Gastrocnemius medialis (tissue), 4 donors: ENCODE data around the gene STIM1. TPM values are rescaled to one million over a fixed set of nuclear protein-coding genes. Genes with fewer than 3 reads are reported as not detected.
"Not testable (repeated sequence)": the region's sequence is repeated elsewhere in the genome, so short reads cannot be mapped to it uniquely, and the experiment has no call there.

ENCODE experiments used
- ATAC-seq, 2 donors: fragments of 150-250 bp; one replicate each; pipeline ENCODE4 v1.9.1; 2016
- DNase-seq, 2 donors: peaks; one replicate each; pipeline ENCODE4 v3.0.0-alpha.2; 2019
- H3K27ac ChIP-seq, 4 donors: fragments of 200-600 bp; sonication (generic); 1 replicate in 1 of 4; 2 replicates in 3 of 4; pipeline ENCODE4 v1.5.1; 2016 to 2018; ENCODE audit warnings: mild to moderate bottlenecking in 2 of 4, moderate library complexity in 1 of 4
- H3K27me3 ChIP-seq, 3 donors: fragments of 200-600 bp; sonication (generic) in 2 of 3; 1 replicate in 1 of 3; 2 replicates in 2 of 3; pipeline versions ENCODE4 v1.5.1 to v1.6.0; 2016 to 2019; ENCODE audit warnings: mild to moderate bottlenecking in 1 of 3, moderate library complexity in 1 of 3
- H3K36me3 ChIP-seq, 2 donors: fragments of 200-600 bp; sonication (generic) in 1 of 2; one replicate each; pipeline ENCODE4 v1.5.1; 2017 to 2018
- H3K4me1 ChIP-seq, 2 donors: fragments of 200-600 bp; sonication (generic) in 1 of 2; one replicate each; pipeline ENCODE4 v1.5.1; 2016 to 2017; ENCODE audit warnings: mild to moderate bottlenecking in 2 of 2
- H3K4me3 ChIP-seq, 4 donors: fragments of 200-600 bp; sonication (generic) in 3 of 4; 1 replicate in 1 of 4; 2 replicates in 3 of 4; pipeline ENCODE4 v1.5.1; 2016 to 2019; ENCODE audit warnings: mild to moderate bottlenecking in 2 of 4
- H3K9me3 ChIP-seq, 3 donors: fragments of 200-600 bp; sonication (generic) in 2 of 3; 1 replicate in 1 of 3; 2 replicates in 2 of 3; pipeline ENCODE4 v1.5.1; 2016 to 2019
- CTCF ChIP-seq, 5 experiments: fragments of 450-650 bp in 3 of 5; fragments of 200-600 bp in 2 of 5; sonication (generic) in 2 of 5; IDR thresholded peaks in 4 of 5; conservative IDR thresholded peaks in 1 of 5; 1 replicate in 4 of 5; 2 replicates in 1 of 5; pipeline ENCODE4 v1.5.1; 2016 to 2019; ENCODE audit warnings: antibody characterized with exemption in 5 of 5, mild to moderate bottlenecking in 3 of 5, moderate library complexity in 3 of 5
- POLR2A ChIP-seq, 2 donors: fragments of 450-650 bp; IDR thresholded peaks; one replicate each; pipeline ENCODE4 v1.6.1; 2017; ENCODE audit warnings: antibody characterized with exemption in 2 of 2, mild to moderate bottlenecking in 2 of 2, moderate library complexity in 2 of 2
- in situ Hi-C, 4 donors: fragments of 200-750 bp; cut with MboI; loops; one replicate each; pipeline versions ENCODE4 v1.15.0 to v1.8.0; 2017; ENCODE audit warnings: low sequenced_read_pairs in 4 of 4
- intact Hi-C: fragments of 100-400 bp; cut with DNase I; formaldehyde crosslinking; loops from one replicate; pipeline ENCODE4 v1.15.1; 2023; ENCODE audit warnings: low total_unique reads
- total RNA-seq, 4 donors: library from RNA; depleted of rRNA; stranded (reverse); fragments of >200 nt; gene quantifications; one replicate each; pipeline versions ENCODE4 v1.1.0 to v1.2.3, GENCODE V29; 2016

STIM1 gene
- total RNA-seq, 4 donors from 2014 or later = 45.9 to 132 (median 87.3) TPM

GRCh38 chr11:3810446-3810845 lies 45.0 kb upstream of the STIM1 start:
- H3K4me3 ChIP-seq = no peak overlapping the region
- no peaks in the 10 kb centered on the region for H3K36me3 ChIP-seq
- peaks cover 4 to 16% of the 10 kb centered on the region in 2 donors for H3K4me1 ChIP-seq
- H3K27me3 ChIP-seq = no peaks in the 10 kb centered on the region
- intact Hi-C loops (no loop called here), in situ Hi-C loops (no loop called here)
- no peaks in the 10 kb centered on the region for H3K9me3 ChIP-seq
- DNase-seq = no peak
- TF ChIP-seq CTCF (IDR thresholded peaks at IDR 0.05 in 4 of 5, conservative IDR thresholded peaks at IDR 0.05 in 1 of 5) (no peak), POLR2A (IDR thresholded peaks at IDR 0.05) (no peak)
- H3K27ac ChIP-seq = peak overlapping the region; percentile 50 to 74 (median 58)
- ATAC-seq = no peak

- ATAC-seq (peak; percentile 22 to 74), DNase-seq (peak in 1 of 2 donors; percentile 24)
- intact Hi-C loops = no loop called here
Measured at GRCh38 chr11:3810951-3811350, 44.5 kb upstream of the STIM1 start.

DNA sequence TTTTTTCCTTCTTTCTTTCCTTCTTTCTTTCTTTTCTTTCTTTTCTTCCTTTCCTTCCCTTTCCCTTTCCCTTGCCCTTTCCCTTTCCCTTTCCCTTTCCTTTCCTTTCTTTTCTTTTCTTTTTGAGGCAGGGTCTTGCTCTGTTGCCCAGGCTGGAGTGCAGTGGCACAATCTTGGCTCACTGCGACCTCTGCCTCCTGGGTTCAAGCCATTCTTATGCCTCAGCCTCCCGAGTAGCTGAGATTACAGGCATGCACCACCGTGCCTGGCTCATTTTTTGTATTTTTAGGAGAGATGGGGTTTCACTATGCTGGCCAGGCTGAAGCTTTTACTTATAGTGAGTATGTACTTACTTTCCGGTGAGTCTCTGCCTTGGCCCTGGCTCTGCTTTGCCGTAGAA lies 40.6 kb upstream of the STIM1 start:
- H3K9me3 ChIP-seq, in situ Hi-C loops, ATAC-seq, H3K27ac ChIP-seq, DNase-seq, H3K36me3 ChIP-seq, H3K27me3 ChIP-seq, H3K4me3 ChIP-seq, intact Hi-C loops: not testable (repeated sequence)
- peaks cover 0 to 16% of the 10 kb centered on the region in 2 donors for H3K4me1 ChIP-seq

More at GRCh38 chr11:3810951-3811350, 44.5 kb upstream of the STIM1 start:
- H3K27me3 ChIP-seq = no peaks in the 10 kb centered on the region
- no peaks in the 10 kb centered on the region for H3K9me3 ChIP-seq
- H3K27ac ChIP-seq = peak overlapping the region; percentile 50 to 74 (median 58)
- TF ChIP-seq POLR2A (IDR thresholded peaks at IDR 0.05) (no peak), CTCF (IDR thresholded peaks at IDR 0.05 in 4 of 5, conservative IDR thresholded peaks at IDR 0.05 in 1 of 5) (no peak)
- no peak overlapping the region for H3K4me3 ChIP-seq
- H3K4me1 ChIP-seq = peaks cover 4 to 16% of the 10 kb centered on the region in 2 donors
- no peaks in the 10 kb centered on the region for H3K36me3 ChIP-seq
- in situ Hi-C loops = no loop called here

- intact Hi-C loops (no loop called here), in situ Hi-C loops (no loop called here)
- TF ChIP-seq POLR2A (IDR thresholded peaks at IDR 0.05) (no peak), CTCF (IDR thresholded peaks at IDR 0.05 in 4 of 5, conservative IDR thresholded peaks at IDR 0.05 in 1 of 5) (no peak)
- Histone ChIP-seq H3K27me3 (no peaks in the 10 kb centered on the region), H3K27ac (no peak overlapping the region), H3K9me3 (no peaks in the 10 kb centered on the region), H3K36me3 (no peaks in the 10 kb centered on the region), H3K4me1 (peaks cover 0 to 6% of the 10 kb centered on the region in 2 donors), H3K4me3 (no peak overlapping the region)
- ATAC-seq (no peak), DNase-seq (no peak)
Measured at GRCh38 chr11:3815845-3816244, 39.6 kb upstream of the STIM1 start.

DNA sequence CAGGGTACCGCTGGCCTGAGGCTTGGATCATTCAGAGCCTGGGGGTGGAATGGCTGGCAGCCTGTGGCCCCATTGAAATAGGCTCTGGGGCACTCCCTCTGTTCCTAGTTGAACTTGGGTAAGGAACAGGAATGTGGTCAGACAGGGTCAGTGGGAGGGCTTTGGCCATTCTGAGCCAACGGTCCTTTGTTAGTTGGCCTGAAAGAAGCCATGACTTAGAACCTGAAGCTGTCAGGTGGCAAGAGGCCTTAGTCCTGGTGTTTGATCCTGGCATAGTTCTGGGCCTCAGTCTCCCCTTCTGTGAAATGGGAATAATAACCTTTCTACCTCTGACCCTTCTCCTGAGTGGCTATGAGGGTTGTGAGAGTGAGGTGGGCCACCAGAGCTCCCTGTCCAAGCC lies 38.8 kb upstream of the STIM1 start:
- Histone ChIP-seq H3K27ac (no peak overlapping the region), H3K4me3 (no peak overlapping the region), H3K4me1 (no peaks in the 10 kb centered on the region), H3K27me3 (no peaks in the 10 kb centered on the region), H3K9me3 (no peaks in the 10 kb centered on the region), H3K36me3 (no peaks in the 10 kb centered on the region)
- intact Hi-C loops = no loop called here
- in situ Hi-C loops = no loop called here
- DNase-seq (no peak), ATAC-seq (no peak)
- TF ChIP-seq CTCF (IDR thresholded peaks at IDR 0.05 in 4 of 5, conservative IDR thresholded peaks at IDR 0.05 in 1 of 5) = no peak
- TF ChIP-seq POLR2A (IDR thresholded peaks at IDR 0.05) = no peak
